ENCODE results near the gene AKNA. TPM values are rescaled to one million over a fixed set of nuclear protein-coding genes. Genes with fewer than 3 reads are reported as not detected.

AKNA gene
- total RNA-seq, 2 experiments from 2014 or later, result 300 to 364 TPM

GRCh38 chr9:114400772-114401171, 13.0 kb upstream of the AKNA start:
- Mint-ChIP-seq H3K4me1 (peaks cover 35% of the 10 kb centered on the region), H3K4me3 (no peak overlapping the region), H3K27ac (no peak overlapping the region), H3K36me3 (ENCODE audit: low read depth) (peaks cover 12% of the 10 kb centered on the region), H3K9me3 (no peaks in the 10 kb centered on the region), H3K27me3 (no peaks in the 10 kb centered on the region)
- DNase-seq, result no peak
- POLR2A ChIA-PET, result no interaction called here
- CTCF ChIA-PET, result interaction anchor here (1.3 to 1.5 kb wide), 4 partner anchors 8 to 253 kb away, joined by 4 to 9 read pairs (median 6); no protein-coding TSS in a partner anchor

DNA sequence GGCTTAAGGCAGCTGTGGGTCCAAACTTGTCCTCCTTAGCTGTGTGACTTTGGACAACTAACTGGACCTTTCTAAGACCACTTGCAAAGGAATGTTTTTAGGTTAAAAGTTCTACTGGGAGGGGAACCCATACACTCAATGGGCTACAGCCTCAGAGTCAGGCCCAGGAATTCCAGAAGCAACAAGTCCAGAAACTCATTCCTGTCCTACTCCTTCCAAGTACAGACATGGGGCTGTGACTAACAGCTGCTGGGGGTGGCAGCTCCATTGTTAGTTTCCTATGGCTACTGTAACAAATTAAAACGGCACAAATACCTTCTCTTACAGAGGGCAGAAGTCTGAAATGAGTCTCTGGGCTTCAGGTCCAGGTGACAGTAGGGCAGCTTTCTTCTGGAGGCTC, 12.4 kb upstream of the AKNA start:
- Mint-ChIP-seq H3K4me3 (no peak overlapping the region), H3K27ac (no peak overlapping the region), H3K4me1 (peaks cover 36% of the 10 kb centered on the region), H3K9me3 (no peaks in the 10 kb centered on the region), H3K36me3 (ENCODE audit: low read depth) (peaks cover 16% of the 10 kb centered on the region), H3K27me3 (no peaks in the 10 kb centered on the region)
- DNase-seq, result no peak
- ChIA-PET CTCF (interaction anchor here (0.6 to 1.5 kb wide), 5 partner anchors 9 to 507 kb away, joined by 3 to 9 read pairs (median 4); no protein-coding TSS in a partner anchor), POLR2A (no interaction called here)

GRCh38 chr9:114399381-114399780, 11.6 kb upstream of the AKNA start:
- ChIA-PET CTCF (interaction anchor here (1.4 kb wide), 1 partner anchor 254 kb away, joined by 6 read pairs; no protein-coding TSS in a partner anchor), POLR2A (no interaction called here)
- H3K36me3 Mint-ChIP-seq (ENCODE audit: low read depth), result peaks cover 24% of the 10 kb centered on the region
- H3K4me1 Mint-ChIP-seq, result peaks cover 41% of the 10 kb centered on the region
- H3K4me3 Mint-ChIP-seq, result no peak overlapping the region
- no peaks in the 10 kb centered on the region for H3K9me3 Mint-ChIP-seq
- H3K27me3 Mint-ChIP-seq, result no peaks in the 10 kb centered on the region
- no peak for DNase-seq
- H3K27ac Mint-ChIP-seq, result no peak overlapping the region

DNA sequence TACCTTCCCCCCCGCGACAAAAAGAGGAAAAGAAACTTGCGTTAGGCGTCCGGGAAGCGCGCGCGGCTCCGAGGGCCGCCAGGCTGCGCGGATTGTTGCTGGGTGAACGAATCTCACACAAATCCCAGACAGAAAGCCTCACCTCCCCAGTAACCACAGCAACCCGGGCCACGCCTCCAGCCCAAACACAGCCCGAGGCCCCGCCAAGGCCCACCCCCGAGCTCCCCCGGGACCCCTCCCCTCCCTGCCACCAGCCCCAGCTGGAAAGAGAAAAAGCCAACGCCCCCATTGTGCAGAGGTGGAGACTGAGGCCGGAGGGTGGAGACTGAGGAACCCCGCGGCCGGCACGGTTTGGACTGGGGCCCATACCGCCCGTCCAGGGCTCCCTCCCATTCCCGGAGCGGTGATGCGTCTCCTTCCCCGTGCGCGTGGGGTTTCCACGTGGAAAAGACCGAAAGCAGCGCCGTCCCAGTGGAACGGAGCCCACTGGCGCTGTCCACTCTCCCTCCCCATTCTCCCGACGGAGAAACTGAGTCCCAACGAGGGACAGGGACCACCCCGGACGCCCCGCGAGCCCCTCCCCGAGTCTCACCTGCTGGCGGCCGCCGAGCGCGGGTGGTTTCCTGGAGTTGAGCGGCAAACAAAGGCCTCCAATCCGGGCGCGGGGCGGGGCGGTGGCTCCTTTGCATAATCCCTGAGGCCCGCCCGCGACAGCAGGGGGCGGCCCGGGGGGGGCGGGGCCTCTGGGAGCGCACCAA, 10.2 kb upstream of the AKNA start:
- peak overlapping the region; percentile 89 for H3K27ac Mint-ChIP-seq
- ChIA-PET CTCF (interaction anchor here (1.0 to 4.2 kb wide), 4 partner anchors 9 to 30 kb away, joined by 3 to 45 read pairs (median 3); partner anchors contain the start of gene AKNA), POLR2A (interaction anchor here (0.6 to 1.0 kb wide), 4 partner anchors 8 to 26 kb away, joined by 3 to 4 read pairs (median 3); no protein-coding TSS in a partner anchor)
- no peaks in the 10 kb centered on the region for H3K27me3 Mint-ChIP-seq
- H3K9me3 Mint-ChIP-seq, result no peaks in the 10 kb centered on the region
- peaks cover 30% of the 10 kb centered on the region for H3K36me3 Mint-ChIP-seq (ENCODE audit: low read depth)
- DNase-seq, result peak; percentile 98
- peak overlapping the region; percentile 91 for H3K4me3 Mint-ChIP-seq
- H3K4me1 Mint-ChIP-seq, result peaks cover 55% of the 10 kb centered on the region

DNA sequence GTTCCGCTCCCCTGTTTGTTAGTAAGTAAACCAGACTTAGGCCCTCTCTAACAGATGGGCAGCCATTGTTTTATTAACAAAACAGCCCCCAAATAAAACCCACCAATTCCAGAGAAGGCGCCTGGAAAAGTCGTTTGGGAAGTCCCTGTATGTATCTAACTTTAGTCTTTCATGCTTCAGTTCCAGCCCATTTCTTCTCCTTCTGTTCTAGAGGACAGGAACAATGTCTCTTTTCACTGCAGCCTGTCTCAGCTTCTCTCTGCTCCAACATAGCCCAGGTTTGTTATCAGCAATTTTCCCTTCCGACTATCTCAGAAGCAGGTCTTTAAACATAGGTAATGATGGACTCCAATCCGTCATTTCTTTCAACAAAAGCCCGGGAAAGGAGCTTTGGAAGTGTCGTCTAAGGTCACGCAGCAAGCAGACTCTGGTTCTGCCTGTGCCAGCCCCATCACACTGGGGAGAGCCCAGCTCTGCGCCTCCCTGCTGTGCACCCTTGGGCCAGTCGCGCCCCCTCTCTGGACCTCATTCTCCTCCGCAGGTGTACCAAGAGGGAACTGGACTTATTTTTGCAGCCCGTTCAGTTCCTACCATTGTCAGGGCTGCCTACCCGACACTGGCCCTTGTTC, 9.6 kb upstream of the AKNA start:
- no peaks in the 10 kb centered on the region for H3K9me3 Mint-ChIP-seq
- DNase-seq, result no peak
- H3K36me3 Mint-ChIP-seq (ENCODE audit: low read depth), result peaks cover 36% of the 10 kb centered on the region
- peak overlapping the region; percentile 89 for H3K27ac Mint-ChIP-seq
- ChIA-PET CTCF (interaction anchor here (1.0 to 4.2 kb wide), 3 partner anchors 11 to 29 kb away, joined by 3 to 45 read pairs (median 3); partner anchors contain the start of gene AKNA), POLR2A (interaction anchor here (0.6 to 1.0 kb wide), 4 partner anchors 8 to 25 kb away, joined by 3 to 4 read pairs (median 3); no protein-coding TSS in a partner anchor)
- H3K4me3 Mint-ChIP-seq, result peak overlapping the region; percentile 91
- no peaks in the 10 kb centered on the region for H3K27me3 Mint-ChIP-seq
- H3K4me1 Mint-ChIP-seq, result peaks cover 61% of the 10 kb centered on the region

GRCh38 chr9:114396558-114397218, 8.9 kb upstream of the AKNA start:
- peaks cover 68% of the 10 kb centered on the region for H3K4me1 Mint-ChIP-seq
- H3K9me3 Mint-ChIP-seq, result no peaks in the 10 kb centered on the region
- H3K36me3 Mint-ChIP-seq (ENCODE audit: low read depth), result peaks cover 38% of the 10 kb centered on the region
- peak overlapping the region; percentile 91 for H3K4me3 Mint-ChIP-seq
- no peaks in the 10 kb centered on the region for H3K27me3 Mint-ChIP-seq
- ChIA-PET POLR2A (interaction anchor here (0.8 kb wide), 1 partner anchor 10 kb away, joined by 4 read pairs; no protein-coding TSS in a partner anchor), CTCF (interaction anchor here (0.7 to 4.2 kb wide), 5 partner anchors 9 to 1003 kb away, joined by 3 to 45 read pairs (median 4); partner anchors contain the start of gene AKNA)
- no peak for DNase-seq
- peak overlapping the region; percentile 89 for H3K27ac Mint-ChIP-seq

- ChIA-PET CTCF (interaction anchor here (0.9 to 4.2 kb wide), 6 partner anchors 9 to 258 kb away, joined by 3 to 45 read pairs (median 4); partner anchors contain the start of genes AKNA and WHRN), POLR2A (interaction anchor here (0.6 kb wide), 1 partner anchor 8 kb away, joined by 9 read pairs; the partner anchor contains the start of gene AKNA)
- no peaks in the 10 kb centered on the region for H3K27me3 Mint-ChIP-seq
- DNase-seq, result no peak
- peak overlapping the region; percentile 73 for H3K27ac Mint-ChIP-seq
- H3K9me3 Mint-ChIP-seq, result no peaks in the 10 kb centered on the region
- H3K36me3 Mint-ChIP-seq (ENCODE audit: low read depth), result peaks cover 44% of the 10 kb centered on the region
- peaks cover 75% of the 10 kb centered on the region for H3K4me1 Mint-ChIP-seq
- peak overlapping the region; percentile 91 for H3K4me3 Mint-ChIP-seq
Observed at GRCh38 chr9:114395768-114396167, 8.0 kb upstream of the AKNA start.

DNA sequence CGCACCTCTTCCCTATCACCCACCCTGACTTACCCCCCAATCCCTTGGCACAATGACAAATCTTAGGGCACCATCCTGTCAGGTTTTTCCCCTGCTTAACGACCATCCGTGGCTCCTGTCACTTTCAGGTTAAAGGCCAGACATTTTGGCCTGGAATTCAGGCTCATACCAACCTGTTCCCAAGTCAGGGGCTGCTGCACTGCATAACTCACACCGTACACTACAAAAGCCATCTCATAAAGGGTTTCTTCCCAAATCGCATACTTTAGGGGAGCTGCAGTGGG, 7.5 kb upstream of the AKNA start:
- H3K27ac Mint-ChIP-seq, result peak overlapping the region; percentile 85
- CTCF ChIA-PET, result interaction anchor here (0.9 to 4.2 kb wide), 5 partner anchors 9 to 258 kb away, joined by 3 to 45 read pairs (median 4); partner anchors contain the start of genes AKNA and WHRN
- peaks cover 48% of the 10 kb centered on the region for H3K36me3 Mint-ChIP-seq (ENCODE audit: low read depth)
- POLR2A ChIA-PET, result interaction anchor here (0.6 kb wide), 1 partner anchor 8 kb away, joined by 9 read pairs; the partner anchor contains the start of gene AKNA
- H3K4me3 Mint-ChIP-seq, result peak overlapping the region; percentile 91
- no peaks in the 10 kb centered on the region for H3K9me3 Mint-ChIP-seq
- DNase-seq, result no peak
- H3K4me1 Mint-ChIP-seq, result peaks cover 80% of the 10 kb centered on the region
- H3K27me3 Mint-ChIP-seq, result no peaks in the 10 kb centered on the region

GRCh38 chr9:114394523-114395333, 6.9 kb upstream of the AKNA start:
- DNase-seq, result no peak
- H3K27me3 Mint-ChIP-seq, result no peaks in the 10 kb centered on the region
- peak overlapping the region; percentile 85 for H3K27ac Mint-ChIP-seq
- peaks cover 86% of the 10 kb centered on the region for H3K4me1 Mint-ChIP-seq
- peaks cover 54% of the 10 kb centered on the region for H3K36me3 Mint-ChIP-seq (ENCODE audit: low read depth)
- ChIA-PET POLR2A (interaction anchor here (0.6 kb wide), 1 partner anchor 7 kb away, joined by 9 read pairs; the partner anchor contains the start of gene AKNA), CTCF (interaction anchor here (0.7 to 4.2 kb wide), 7 partner anchors 9 to 259 kb away, joined by 3 to 45 read pairs (median 3); partner anchors contain the start of genes AKNA and WHRN)
- peak overlapping the region; percentile 91 for H3K4me3 Mint-ChIP-seq
- no peaks in the 10 kb centered on the region for H3K9me3 Mint-ChIP-seq

- H3K27ac Mint-ChIP-seq, result peak overlapping the region; percentile 77
Observed at GRCh38 chr9:114392749-114393112, 4.9 kb upstream of the AKNA start.

DNA sequence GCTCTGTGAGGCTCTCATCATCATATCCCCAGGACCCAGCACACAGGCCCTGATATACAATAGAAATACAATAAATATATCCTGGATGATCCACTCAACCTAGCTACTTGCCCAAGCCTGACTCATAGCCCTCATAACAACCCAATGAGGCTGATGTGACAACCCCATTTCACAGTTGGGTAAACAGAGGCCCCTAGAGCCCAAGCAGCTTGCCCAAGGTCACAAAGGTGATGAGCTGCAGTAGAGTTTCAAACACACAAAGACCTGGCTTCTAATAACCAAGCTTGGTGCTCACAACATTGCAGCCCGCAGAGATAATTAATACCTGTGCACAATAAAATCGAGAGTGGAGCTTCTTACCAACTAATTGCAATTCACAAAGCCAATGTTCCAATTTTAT, 3.2 kb upstream of the AKNA start:
- Mint-ChIP-seq H3K4me3 (peak overlapping the region; percentile 99), H3K36me3 (ENCODE audit: low read depth) (peaks cover 73% of the 10 kb centered on the region), H3K27me3 (no peaks in the 10 kb centered on the region), H3K4me1 (peaks cover 72% of the 10 kb centered on the region), H3K27ac (peak overlapping the region; percentile 91), H3K9me3 (no peaks in the 10 kb centered on the region)
- ChIA-PET POLR2A (no interaction called here), CTCF (interaction anchor here (1.0 to 4.9 kb wide), 7 partner anchors 12 to 262 kb away, joined by 3 to 20 read pairs (median 6); no protein-coding TSS in a partner anchor)
- DNase-seq, result no peak

More at GRCh38 chr9:114392749-114393112, 4.9 kb upstream of the AKNA start:
- H3K27me3 Mint-ChIP-seq, result no peaks in the 10 kb centered on the region
- DNase-seq, result no peak
- ChIA-PET CTCF (interaction anchor here (0.7 to 1.3 kb wide), 5 partner anchors 9 to 200 kb away, joined by 3 to 5 read pairs (median 3); no protein-coding TSS in a partner anchor), POLR2A (no interaction called here)
- H3K36me3 Mint-ChIP-seq (ENCODE audit: low read depth), result peaks cover 66% of the 10 kb centered on the region
- H3K4me3 Mint-ChIP-seq, result no peak overlapping the region
- peaks cover 89% of the 10 kb centered on the region for H3K4me1 Mint-ChIP-seq
- H3K9me3 Mint-ChIP-seq, result no peaks in the 10 kb centered on the region

Measured in activated CD4-positive, alpha-beta T cell treated with anti-CD3 and anti-CD28 coated beads, Interleukin-2, amount 10 ng/mL, durations not matched to agents 7 days and 5 days (primary cell).